GF-D8 (cell line): ENCODE measurements around the gene PRR23E.

Experiments
- DNase-seq: peaks from one replicate; lab custom pipeline; 2025; lab: John Stamatoyannopoulos, UW

Gene PRR23E

GRCh38 chr3:127165036-127165435, 27.9 kb upstream of the PRR23E start:
- DNase-seq = no peak

- no peak for DNase-seq
Measured at GRCh38 chr3:127165694-127166485, 27.0 kb upstream of the PRR23E start.

GRCh38 chr3:127166501-127167065, 26.3 kb upstream of the PRR23E start:
- no peak for DNase-seq

GRCh38 chr3:127167315-127168043, 25.5 kb upstream of the PRR23E start:
- DNase-seq = no peak

- no peak for DNase-seq
Measured at GRCh38 chr3:127168271-127168670, 24.7 kb upstream of the PRR23E start.

- DNase-seq = no peak
Measured at GRCh38 chr3:127170814-127171213, 22.1 kb upstream of the PRR23E start.

- DNase-seq = no peak
Measured at GRCh38 chr3:127171320-127171719, 21.6 kb upstream of the PRR23E start.

GRCh38 chr3:127171721-127172120, 21.2 kb upstream of the PRR23E start:
- no peak for DNase-seq

- no peak for DNase-seq
Measured at GRCh38 chr3:127172211-127172610, 20.7 kb upstream of the PRR23E start.

- DNase-seq = no peak
Measured at GRCh38 chr3:127172781-127173515, 20.0 kb upstream of the PRR23E start.

GRCh38 chr3:127173516-127174166, 19.3 kb upstream of the PRR23E start:
- no peak for DNase-seq

- no peak for DNase-seq
Measured at GRCh38 chr3:127174284-127174683, 18.6 kb upstream of the PRR23E start.

- DNase-seq = no peak
Measured at GRCh38 chr3:127174715-127175140, 18.2 kb upstream of the PRR23E start.

- no peak for DNase-seq
Measured at GRCh38 chr3:127175272-127175671, 17.7 kb upstream of the PRR23E start.

GRCh38 chr3:127177226-127177625, 15.7 kb upstream of the PRR23E start:
- no peak for DNase-seq

- DNase-seq = no peak
Measured at GRCh38 chr3:127180859-127181258, 12.1 kb upstream of the PRR23E start.

GRCh38 chr3:127182431-127182830, 10.5 kb upstream of the PRR23E start:
- DNase-seq = no peak

- no peak for DNase-seq
Measured at GRCh38 chr3:127182848-127183714, 9.8 kb upstream of the PRR23E start.

GRCh38 chr3:127183931-127184869, 8.7 kb upstream of the PRR23E start:
- DNase-seq = no peak

- no peak for DNase-seq
Measured at GRCh38 chr3:127184870-127185216, 8.1 kb upstream of the PRR23E start.
